GM10266 (cell line): ENCODE results near the gene EDAR.

Experiments
- DNase-seq: peaks from one replicate; pipeline ENCODE4 v3.0.0; 2012; ENCODE audit errors: extremely low spot score
- TF ChIP-seq, protein P1 (sequence below): IDR thresholded peaks from 2 replicates; pipeline ENCODE4 v1.5.1; 2012; ENCODE audit warnings: mild to moderate bottlenecking, low read depth; ENCODE audit not compliant: control insufficient read depth, insufficient read depth; ENCODE audit errors: missing control alignments

The EDAR gene

DNA sequence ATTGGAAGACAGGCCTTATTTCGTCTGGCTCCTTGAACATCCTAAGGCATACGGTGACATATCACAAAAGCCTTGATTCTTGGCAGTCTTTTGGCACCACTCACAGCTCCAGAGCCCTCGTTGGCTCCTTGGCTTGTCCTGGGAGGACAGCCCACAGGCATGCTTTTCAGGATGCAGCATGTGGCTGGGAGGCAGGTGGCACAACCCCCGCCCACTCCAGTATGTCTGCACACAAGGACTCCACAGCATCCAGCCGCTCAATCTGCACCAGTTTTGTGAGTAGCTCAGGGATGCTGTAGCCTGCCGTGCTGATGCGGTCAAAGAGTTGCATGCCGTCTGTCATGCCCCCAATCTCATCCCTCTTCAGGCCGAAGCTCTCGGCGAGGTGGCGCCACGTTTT, 92.3 kb downstream of the EDAR start:
- TF ChIP-seq, protein P1, sequence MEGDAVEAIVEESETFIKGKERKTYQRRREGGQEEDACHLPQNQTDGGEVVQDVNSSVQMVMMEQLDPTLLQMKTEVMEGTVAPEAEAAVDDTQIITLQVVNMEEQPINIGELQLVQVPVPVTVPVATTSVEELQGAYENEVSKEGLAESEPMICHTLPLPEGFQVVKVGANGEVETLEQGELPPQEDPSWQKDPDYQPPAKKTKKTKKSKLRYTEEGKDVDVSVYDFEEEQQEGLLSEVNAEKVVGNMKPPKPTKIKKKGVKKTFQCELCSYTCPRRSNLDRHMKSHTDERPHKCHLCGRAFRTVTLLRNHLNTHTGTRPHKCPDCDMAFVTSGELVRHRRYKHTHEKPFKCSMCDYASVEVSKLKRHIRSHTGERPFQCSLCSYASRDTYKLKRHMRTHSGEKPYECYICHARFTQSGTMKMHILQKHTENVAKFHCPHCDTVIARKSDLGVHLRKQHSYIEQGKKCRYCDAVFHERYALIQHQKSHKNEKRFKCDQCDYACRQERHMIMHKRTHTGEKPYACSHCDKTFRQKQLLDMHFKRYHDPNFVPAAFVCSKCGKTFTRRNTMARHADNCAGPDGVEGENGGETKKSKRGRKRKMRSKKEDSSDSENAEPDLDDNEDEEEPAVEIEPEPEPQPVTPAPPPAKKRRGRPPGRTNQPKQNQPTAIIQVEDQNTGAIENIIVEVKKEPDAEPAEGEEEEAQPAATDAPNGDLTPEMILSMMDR = no peak

DNA sequence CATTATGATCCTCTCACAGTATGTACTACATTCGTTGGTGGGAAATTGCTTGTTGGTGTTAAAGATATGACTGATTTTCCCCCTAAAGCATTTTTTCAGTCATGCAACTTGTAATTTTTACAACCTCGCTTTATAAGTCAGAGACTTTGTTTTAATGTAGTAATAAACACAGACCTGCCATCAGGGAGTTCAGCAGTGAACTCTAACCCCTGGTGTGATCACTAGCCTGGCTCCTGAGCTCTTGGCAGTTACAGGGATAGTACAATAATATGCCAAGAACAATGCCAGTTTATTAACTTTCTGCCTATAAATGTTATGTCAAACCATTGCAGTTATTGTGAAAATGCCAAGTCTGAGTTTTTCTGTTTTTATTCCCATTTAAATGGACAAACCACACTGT, 93.8 kb downstream of the EDAR start:
- TF ChIP-seq, protein P1 = no peak
- no peak for DNase-seq

More for the DNA sequence above, 92.3 kb downstream of the EDAR start:
- no peak for DNase-seq

DNA sequence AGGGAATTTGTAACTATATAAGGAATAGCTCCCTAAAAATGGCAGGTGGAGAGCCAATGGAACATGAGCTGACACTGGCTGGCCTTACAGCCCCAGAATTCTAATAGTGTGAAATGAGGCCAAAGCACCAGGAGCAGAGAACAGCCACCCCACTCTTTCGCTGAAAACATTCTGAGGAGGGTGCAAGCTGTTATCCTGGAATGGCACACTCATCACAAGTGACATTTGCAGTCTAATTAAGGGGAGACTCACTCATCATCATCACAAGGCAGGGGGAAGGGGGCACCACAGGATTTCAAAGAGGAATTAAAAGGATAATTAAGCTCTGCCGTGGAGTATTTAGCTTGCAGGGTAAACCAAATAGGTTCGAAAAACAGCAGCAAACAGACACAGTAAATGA, 94.3 kb downstream of the EDAR start:
- TF ChIP-seq, protein P1 = no peak
- DNase-seq = no peak

DNA sequence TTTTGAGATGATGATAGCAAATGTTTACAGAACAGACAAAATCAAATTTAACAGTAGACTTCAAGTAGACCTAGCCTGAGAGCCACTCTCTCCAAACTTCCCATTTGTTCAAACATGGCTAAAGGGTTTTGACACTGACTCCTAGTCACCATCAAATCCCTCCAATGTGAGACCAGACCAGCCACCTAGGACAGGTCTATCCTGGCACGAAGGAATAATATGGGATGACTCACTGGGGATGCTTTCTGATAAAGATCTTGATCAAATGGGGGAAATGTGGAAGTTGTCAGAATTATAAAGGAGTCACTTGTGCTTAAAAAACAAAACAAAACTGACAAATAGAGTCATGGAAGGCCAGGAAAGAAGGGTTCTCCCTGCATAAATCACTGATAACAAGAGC, 95.7 kb downstream of the EDAR start:
- TF ChIP-seq, protein P1 = no peak
- DNase-seq = no peak

DNA sequence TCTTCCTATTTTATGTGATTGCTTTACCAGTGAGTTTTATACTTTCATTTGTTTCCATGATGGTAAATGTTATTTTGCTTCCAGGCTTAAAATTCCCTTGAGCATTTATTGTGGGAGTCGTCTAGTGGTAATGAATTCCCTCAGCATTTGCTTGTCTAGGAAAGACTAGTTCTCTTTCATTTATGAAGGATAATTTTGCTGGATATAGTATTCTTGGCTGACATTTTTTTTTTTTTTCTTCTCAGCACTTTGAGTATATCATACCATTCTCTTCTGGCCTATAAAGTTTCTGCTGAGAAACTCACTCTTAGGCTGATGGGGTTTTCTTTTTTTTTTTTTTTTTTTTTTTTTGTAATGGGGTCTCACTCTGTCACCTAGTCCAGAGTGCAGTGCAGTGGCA, 99.1 kb downstream of the EDAR start:
- no peak for DNase-seq
- TF ChIP-seq, protein P1 = no peak

DNA sequence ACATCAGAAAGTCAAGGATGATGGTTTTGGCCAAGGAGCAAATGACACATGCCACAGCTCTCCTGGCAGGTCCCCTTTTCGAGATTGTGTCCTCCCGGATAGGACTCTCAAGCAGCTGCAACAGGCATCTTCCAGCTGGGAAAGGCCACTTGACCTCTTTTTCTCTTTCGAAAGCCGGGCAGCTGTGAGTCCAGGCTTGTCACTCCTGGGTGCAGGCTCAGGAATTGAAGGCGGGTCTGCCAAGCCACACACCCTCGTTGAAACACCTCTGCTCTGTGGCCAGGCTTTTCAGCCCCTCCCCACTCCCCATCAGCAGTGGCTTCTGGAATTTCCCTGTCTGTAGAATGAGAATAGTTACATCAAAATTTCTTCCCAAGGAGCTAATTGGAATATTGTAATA, 104.4 kb downstream of the EDAR start:
- DNase-seq = no peak
- TF ChIP-seq, protein P1 = no peak

DNA sequence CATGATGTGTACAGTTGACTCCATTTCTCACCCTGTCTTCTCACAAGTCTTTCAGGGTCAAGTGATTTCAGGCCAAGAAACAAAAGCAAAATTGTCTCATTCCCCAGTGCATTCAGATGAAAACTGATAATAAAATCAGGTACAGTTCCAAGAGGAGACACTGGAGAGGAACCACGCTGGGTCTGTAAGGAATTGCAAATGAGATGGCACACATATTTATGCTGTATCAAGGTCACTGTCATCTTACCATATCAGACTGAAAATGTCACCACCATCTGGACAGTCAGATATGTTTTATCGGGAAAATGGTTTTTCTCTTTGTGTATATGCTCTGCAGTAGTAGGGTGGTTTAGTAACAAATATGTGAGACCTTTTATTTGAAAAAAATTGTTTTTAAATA, 110.7 kb downstream of the EDAR start:
- TF ChIP-seq, protein P1 = no peak
- DNase-seq = no peak
